Kidney (tissue), 14 donors: ENCODE measurements around the gene PINK1. TPM values are rescaled to one million over a fixed set of nuclear protein-coding genes. Genes with fewer than 3 reads are reported as not detected.

Source experiments
- DNase-seq, 5 donors: peaks; one replicate each; pipeline ENCODE4 v3.0.0-alpha.2; 2013 to 2020
- FAIRE-seq: peaks from 2 replicates; lab custom pipeline; 2012; peaks lifted over from hg19 to GRCh38; lab: Jason Lieb, UNC
- H3K27ac ChIP-seq, 2 donors: one replicate each; pipeline ENCODE4 v1.7.0; 2013; ENCODE audit warnings: low read depth in 2 of 2, low read length in 2 of 2, inconsistent platforms in 1 of 2
- H3K27me3 ChIP-seq: one replicate; pipeline ENCODE4 v1.7.1; 2013; ENCODE audit warnings: low read length, inconsistent platforms; ENCODE audit not compliant: control insufficient read depth, insufficient read depth
- H3K36me3 ChIP-seq, 3 donors: one replicate each; pipeline versions ENCODE4 v1.7.0 to v1.7.1; 2013; ENCODE audit warnings: low read length in 3 of 3, control low read depth in 1 of 3, inconsistent platforms in 1 of 3; ENCODE audit not compliant: insufficient read depth in 3 of 3, control insufficient read depth in 2 of 3
- H3K4me1 ChIP-seq, 3 donors: one replicate each; pipeline versions ENCODE4 v1.7.0 to v1.7.1; 2013; ENCODE audit warnings: low read length in 3 of 3, inconsistent platforms in 1 of 3, low read depth in 1 of 3; ENCODE audit not compliant: control insufficient read depth in 2 of 3, insufficient read depth in 2 of 3
- H3K4me3 ChIP-seq, 3 donors: one replicate each; pipeline versions ENCODE4 v1.7.0 to v1.8.1; 2013; ENCODE audit warnings: low read length in 3 of 3, control low read depth in 1 of 3, inconsistent platforms in 1 of 3
- H3K9ac ChIP-seq, 3 donors: one replicate each; pipeline versions ENCODE4 v1.7.0 to v1.7.1; 2013; ENCODE audit warnings: low read length in 3 of 3, control low read depth in 1 of 3, inconsistent platforms in 1 of 3
- H3K9me3 ChIP-seq, 3 donors: one replicate each; pipeline versions ENCODE4 v1.7.0 to v1.7.1; 2013; ENCODE audit warnings: low read length in 3 of 3, control low read depth in 1 of 3, inconsistent platforms in 1 of 3; ENCODE audit not compliant: control insufficient read depth in 2 of 3, insufficient read depth in 1 of 3
- intact Hi-C: fragments of 100-400 bp; cut with DNase I; formaldehyde crosslinking; loops from one replicate; pipeline ENCODE4 v1.11.1; 2022
- polyA plus RNA-seq: library from polyadenylated mRNA; stranded (reverse); fragments of 350-450 nt; fragmentation: Illumina TruSeq; extraction: RNeasy Lipid Tissue Mini Kit (QIAGEN cat#74804); gene quantifications from one replicate; pipeline ENCODE4 v1.2.3, GENCODE V29; 2014; ENCODE audit warnings: low read depth, low replicate concordance; ENCODE audit not compliant: insufficient read depth
- total RNA-seq: library from RNA; stranded (reverse); fragmentation: NEBNext Ultra II Directional; extraction: Animal tissue kit (Norgen Biotek cat#: 25700); gene quantifications from one replicate; pipeline ENCODE4 v1.2.1, GENCODE V29; 2021
- TF ChIP-seq, protein P1 (sequence below): IDR thresholded peaks from 3 replicates; pipeline ENCODE4 v1.5.1; 2012; ENCODE audit warnings: mild to moderate bottlenecking, moderate library complexity, borderline replicate concordance; ENCODE audit not compliant: insufficient read depth; ENCODE audit errors: extremely low read depth
- donor health status: control.
- donor health status: control.
- donor health status: control.
- donor health status: control.
- donor health status: control.
- donor health status: DM: yes; HTN: yes; CAD: no.
- donor health status: Normal renal cell carcinoma (clear cell type).

PINK1 gene
- total and polyA plus RNA-seq, 2 donors from 2014 or later = 72.7 to 156 TPM

DNA sequence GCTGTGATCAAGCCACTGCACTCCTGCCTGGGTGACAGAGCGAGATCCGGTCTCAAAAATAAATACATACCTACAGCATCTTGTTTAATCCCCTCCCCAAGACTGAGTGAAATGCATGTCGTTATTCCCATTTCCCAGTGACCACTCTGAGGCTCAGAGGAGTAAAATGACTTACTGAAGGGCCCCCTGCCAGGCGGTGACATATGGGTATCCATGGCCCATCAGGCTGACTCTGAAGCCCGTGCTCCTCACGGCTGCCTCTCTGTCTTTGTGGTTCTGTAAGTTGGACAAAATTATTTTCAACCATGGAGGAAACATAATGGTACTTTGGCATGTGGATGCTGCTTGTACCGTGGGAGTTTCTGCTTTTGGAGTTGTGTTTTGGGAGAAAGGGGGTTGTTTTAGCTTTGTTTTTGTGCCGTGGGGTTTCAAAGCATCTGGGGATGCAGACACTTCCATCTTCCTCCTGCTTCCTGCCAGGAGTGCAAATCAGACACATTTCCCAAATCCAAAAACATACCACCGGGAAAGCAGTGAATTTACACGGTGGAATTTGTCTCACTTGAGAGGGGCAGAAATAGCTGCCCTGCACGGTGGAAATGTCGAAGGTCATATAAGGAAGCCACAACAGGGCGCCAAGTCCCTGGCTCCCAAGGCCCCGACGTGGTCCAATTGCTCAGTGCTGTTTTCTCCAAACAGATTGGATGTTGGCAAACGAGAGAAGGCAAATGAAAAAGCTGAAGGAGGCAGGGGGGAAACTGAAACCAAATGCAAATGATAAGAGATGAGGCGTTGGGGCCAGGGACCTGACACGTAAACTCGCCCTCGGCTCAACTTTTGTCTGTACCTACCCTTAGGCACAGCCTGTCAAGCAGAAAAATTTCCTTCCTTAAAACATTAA lies 17.1 kb upstream of the PINK1 start:
- DNase-seq = no peak
- TF ChIP-seq, protein P1, sequence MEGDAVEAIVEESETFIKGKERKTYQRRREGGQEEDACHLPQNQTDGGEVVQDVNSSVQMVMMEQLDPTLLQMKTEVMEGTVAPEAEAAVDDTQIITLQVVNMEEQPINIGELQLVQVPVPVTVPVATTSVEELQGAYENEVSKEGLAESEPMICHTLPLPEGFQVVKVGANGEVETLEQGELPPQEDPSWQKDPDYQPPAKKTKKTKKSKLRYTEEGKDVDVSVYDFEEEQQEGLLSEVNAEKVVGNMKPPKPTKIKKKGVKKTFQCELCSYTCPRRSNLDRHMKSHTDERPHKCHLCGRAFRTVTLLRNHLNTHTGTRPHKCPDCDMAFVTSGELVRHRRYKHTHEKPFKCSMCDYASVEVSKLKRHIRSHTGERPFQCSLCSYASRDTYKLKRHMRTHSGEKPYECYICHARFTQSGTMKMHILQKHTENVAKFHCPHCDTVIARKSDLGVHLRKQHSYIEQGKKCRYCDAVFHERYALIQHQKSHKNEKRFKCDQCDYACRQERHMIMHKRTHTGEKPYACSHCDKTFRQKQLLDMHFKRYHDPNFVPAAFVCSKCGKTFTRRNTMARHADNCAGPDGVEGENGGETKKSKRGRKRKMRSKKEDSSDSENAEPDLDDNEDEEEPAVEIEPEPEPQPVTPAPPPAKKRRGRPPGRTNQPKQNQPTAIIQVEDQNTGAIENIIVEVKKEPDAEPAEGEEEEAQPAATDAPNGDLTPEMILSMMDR = no peak

DNA sequence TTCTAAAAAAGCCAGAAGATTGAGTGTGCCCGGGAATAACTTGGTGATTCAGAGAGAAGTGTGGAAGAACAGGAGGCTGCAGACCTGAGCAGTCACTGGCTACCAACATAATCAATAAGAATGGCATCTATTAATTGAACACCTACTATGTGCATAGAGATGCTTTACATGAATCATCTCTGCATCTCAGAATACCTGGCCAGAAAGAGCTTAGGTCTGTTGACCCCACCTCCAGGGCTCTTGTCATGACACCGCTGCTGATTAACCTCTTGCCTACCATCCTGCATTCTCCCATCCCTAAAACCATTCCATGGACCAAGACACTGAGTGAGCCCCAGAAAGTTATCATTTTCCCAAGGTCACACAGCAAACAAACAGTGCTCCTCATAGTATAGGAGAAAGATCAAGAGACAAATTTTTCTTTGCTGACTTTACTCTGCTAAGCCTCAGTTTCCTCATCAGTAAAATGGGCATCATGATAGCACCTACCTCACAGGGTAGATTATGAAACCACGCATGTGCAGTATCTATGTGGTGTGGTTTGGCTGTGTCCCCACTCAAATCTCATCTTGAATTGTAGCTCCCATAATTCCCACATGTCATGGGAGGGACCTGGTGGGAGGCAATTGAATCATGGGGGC lies 16.3 kb upstream of the PINK1 start:
- Histone ChIP-seq H3K9ac (no peak overlapping the region), H3K27ac (no peak overlapping the region), H3K27me3 (no peaks in the 10 kb centered on the region), H3K4me1 (no peaks in the 10 kb centered on the region), H3K9me3 (no peaks in the 10 kb centered on the region), H3K36me3 (no peaks in the 10 kb centered on the region), H3K4me3 (no peak overlapping the region)
- intact Hi-C loops = no loop called here
- TF ChIP-seq, protein P1 = no peak
- FAIRE-seq (no peak), DNase-seq (no peak)

More for the DNA sequence above, 17.1 kb upstream of the PINK1 start:
- Histone ChIP-seq H3K9me3 (no peaks in the 10 kb centered on the region), H3K9ac (no peak overlapping the region), H3K4me1 (no peaks in the 10 kb centered on the region), H3K36me3 (no peaks in the 10 kb centered on the region), H3K27me3 (no peaks in the 10 kb centered on the region), H3K27ac (no peak overlapping the region), H3K4me3 (no peak overlapping the region)
- no peak for FAIRE-seq
- intact Hi-C loops = no loop called here

DNA sequence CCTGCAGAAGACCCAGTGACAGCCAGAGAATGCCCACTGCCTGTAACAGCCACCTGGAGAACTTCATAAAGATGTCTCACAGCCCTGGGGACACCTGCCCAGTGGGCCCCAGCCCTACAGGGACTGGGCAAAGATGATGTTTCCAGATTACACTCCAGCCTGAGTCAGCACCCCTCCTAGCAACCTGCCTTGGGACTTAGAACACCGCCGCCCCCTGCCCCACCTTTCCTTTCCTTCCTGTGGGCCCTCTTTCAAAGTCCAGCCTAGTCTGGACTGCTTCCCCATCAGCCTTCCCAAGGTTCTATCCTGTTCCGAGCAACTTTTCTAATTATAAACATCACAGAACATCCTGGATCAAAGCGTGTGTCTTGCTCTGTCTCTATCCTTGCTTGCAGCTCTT lies 14.7 kb upstream of the PINK1 start:
- Histone ChIP-seq H3K4me1 (no peaks in the 10 kb centered on the region), H3K27ac (peak overlapping the region; percentile 32 to 43), H3K9ac (no peak overlapping the region), H3K27me3 (no peaks in the 10 kb centered on the region), H3K36me3 (no peaks in the 10 kb centered on the region), H3K4me3 (no peak overlapping the region), H3K9me3 (no peaks in the 10 kb centered on the region)
- DNase-seq (no peak), FAIRE-seq (no peak)
- intact Hi-C loops = no loop called here
- TF ChIP-seq, protein P1 = no peak
